Measurements from ENCODE around the gene UVRAG.
"Not testable (repeated sequence)": the region's sequence is repeated elsewhere in the genome, so short reads cannot be mapped to it uniquely, and the experiment has no call there.

UVRAG gene

GRCh38 chr11:75845324-75845723, 30.3 kb downstream of the UVRAG start:
- H3K27ac ChIP-seq = no peak overlapping the region
- TF ChIP-seq CTCF (conservative IDR thresholded peaks at IDR 0.05) = no peak

GRCh38 chr11:75849894-75850293, 34.9 kb downstream of the UVRAG start:
- TF ChIP-seq CTCF (conservative IDR thresholded peaks at IDR 0.05) = no peak
- H3K27ac ChIP-seq = no peak overlapping the region

GRCh38 chr11:75850787-75851186, 35.8 kb downstream of the UVRAG start:
- TF ChIP-seq CTCF (conservative IDR thresholded peaks at IDR 0.05) = no peak
- no peak overlapping the region for H3K27ac ChIP-seq

GRCh38 chr11:75851203-75851602, 36.2 kb downstream of the UVRAG start:
- no peak overlapping the region for H3K27ac ChIP-seq
- no peak for TF ChIP-seq CTCF (conservative IDR thresholded peaks at IDR 0.05)

- no peak overlapping the region for H3K27ac ChIP-seq
- TF ChIP-seq CTCF (conservative IDR thresholded peaks at IDR 0.05) = no peak
Measured at GRCh38 chr11:75852406-75853017, 37.5 kb downstream of the UVRAG start.

- not testable (repeated sequence) for H3K27ac ChIP-seq
Measured at GRCh38 chr11:75853563-75853962, 38.6 kb downstream of the UVRAG start.

GRCh38 chr11:75853971-75854370, 39.0 kb downstream of the UVRAG start:
- no peak for TF ChIP-seq CTCF (conservative IDR thresholded peaks at IDR 0.05)

GRCh38 chr11:75855206-75855605, 40.2 kb downstream of the UVRAG start:
- H3K27ac ChIP-seq = no peak overlapping the region
- TF ChIP-seq CTCF (conservative IDR thresholded peaks at IDR 0.05) = no peak

More at GRCh38 chr11:75853971-75854370, 39.0 kb downstream of the UVRAG start:
- H3K27ac ChIP-seq = no peak overlapping the region

All from VCaP (cell line).